ENCODE results near the gene MED26.

The MED26 gene

DNA sequence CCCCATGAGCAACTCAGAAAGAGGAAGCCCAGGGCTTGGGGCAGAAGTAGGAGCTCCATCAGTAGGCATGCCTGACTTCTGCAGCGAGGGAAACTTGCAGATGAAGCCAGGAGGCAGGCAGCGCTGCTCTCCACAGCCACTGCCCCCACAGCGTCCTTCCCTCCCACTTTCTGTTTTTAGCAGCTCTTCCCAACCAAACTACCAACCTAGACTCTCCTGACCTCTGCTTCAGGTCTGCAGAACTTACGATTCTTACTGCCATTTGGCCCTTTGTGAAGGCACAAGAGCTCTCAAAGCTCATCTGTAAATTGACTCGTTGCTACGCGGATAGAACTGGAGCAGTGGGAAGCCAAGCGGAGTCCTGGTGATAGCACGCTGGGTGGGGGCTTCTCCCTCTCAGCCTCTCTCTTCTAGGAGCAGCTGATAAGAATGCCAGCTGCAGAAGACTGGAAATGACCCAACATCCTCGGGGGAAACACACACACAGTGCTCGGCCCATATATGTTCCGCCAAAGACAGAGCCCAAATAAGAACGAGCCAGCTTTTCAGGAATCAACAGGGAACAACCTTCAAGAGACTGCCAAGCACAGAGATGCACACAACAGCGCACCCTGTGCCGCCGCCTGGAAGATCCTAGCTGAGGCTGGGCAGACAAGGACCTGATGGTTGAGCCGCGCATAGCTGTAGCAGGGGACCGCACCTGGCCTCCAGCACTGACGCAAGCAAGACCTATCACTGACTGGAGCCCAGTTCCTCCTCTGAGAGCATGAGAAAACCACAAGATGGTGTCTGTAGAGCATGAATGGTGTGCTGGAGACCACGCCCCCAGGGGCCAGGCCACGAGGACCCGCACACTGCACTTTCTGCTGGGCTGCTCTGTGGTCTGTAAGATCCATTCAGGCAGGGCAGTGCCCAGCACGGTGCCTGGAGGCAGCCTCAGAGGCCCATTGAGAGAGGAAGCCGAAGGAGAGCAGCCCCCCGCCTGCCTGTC is 39.9 kb downstream of the MED26 start:
- DNase-seq, result peak; percentile 17 to 40

DNA sequence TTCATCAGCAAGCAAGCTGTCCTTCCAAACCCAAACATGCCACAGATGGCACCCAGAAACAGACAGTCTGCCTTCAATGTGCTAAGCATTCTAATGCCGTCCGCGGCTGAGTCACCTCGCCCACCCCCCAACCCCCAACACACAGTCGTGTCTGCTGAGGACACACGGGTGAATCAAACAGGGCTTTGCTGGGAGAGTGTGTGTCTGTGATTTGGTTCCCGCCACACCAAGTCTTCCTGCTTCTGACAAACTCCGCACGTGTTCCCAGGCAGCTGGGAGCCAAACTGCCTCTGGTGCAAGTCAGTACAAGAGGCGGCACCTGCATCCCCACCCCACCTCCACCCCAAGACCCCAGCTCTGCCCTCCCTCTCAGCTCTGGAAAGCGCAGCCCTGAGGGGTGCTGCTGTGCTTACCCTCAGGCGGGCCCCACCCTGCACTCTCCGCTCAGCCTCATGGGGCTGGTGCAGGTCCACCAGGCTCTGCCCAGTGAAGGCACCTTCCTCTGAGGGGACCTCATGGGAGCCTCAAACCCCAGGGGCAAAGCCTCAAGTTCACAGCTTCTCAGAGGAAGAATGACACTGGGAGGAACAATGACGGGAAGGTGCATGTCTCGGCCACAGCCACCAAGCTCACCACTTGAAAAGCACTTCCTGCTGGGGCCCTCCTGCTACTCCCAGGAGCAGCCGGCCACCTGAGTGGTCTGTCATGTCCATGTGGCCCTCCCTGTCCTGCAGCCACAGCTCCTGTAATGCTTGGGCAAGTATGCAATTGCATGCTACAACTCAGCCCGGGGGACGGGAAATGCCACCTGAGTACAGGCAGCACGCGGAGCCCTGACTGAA is 40.8 kb downstream of the MED26 start:
- peak; percentile 80 to 91 for DNase-seq

DNA sequence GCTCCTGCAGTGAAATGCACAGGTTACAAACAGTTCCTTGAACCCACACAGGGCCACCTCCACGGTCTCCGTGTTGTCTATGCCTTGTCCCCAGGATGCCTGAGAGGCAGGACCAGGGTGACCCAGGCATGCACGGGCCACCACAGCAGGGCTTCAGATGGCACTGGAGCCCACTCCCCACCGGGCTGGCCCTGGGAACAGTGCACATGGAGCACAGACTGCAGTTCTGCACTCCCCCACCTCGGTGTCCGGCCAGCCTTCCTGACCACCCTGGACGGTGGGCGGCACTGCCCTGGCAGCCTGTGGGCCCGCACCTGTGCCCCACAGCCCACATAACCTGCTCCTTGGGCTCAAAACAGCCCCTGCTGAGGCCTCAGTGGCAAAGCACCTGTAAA is 41.5 kb downstream of the MED26 start:
- no peak for DNase-seq

DNA sequence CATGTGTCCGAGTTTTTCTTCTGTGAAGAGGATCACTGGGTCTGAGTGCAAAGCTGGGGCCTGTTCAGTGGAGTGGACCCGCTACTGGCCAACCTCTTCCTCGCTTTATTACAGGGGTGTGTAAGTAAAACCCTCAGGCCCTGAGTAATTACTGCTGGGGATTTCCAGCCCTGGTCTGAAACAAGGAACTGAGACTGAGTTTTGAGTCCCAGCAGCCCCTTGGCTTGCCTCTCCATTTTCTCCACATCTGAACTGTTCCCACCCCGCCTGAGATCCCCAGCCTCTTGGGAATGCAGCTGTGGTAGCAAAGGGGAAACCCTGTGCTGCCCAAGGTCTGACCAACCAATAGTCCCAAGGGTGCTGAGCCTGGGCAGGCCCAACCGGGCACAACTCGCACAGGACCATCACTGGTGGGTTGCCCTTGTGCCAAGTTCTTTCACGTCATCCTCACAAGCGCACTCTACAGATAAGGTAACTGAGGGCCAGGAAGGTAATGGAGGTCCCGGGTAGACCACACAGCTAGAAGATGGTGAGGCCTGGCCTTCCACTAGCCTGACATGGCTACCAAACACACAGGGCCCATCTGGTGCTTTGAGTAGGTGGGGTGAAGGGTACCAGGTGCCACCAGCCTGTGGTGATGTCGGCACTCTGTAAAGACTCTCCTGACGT is 42.1 kb downstream of the MED26 start:
- DNase-seq, result peak; percentile 71 to 86

DNA sequence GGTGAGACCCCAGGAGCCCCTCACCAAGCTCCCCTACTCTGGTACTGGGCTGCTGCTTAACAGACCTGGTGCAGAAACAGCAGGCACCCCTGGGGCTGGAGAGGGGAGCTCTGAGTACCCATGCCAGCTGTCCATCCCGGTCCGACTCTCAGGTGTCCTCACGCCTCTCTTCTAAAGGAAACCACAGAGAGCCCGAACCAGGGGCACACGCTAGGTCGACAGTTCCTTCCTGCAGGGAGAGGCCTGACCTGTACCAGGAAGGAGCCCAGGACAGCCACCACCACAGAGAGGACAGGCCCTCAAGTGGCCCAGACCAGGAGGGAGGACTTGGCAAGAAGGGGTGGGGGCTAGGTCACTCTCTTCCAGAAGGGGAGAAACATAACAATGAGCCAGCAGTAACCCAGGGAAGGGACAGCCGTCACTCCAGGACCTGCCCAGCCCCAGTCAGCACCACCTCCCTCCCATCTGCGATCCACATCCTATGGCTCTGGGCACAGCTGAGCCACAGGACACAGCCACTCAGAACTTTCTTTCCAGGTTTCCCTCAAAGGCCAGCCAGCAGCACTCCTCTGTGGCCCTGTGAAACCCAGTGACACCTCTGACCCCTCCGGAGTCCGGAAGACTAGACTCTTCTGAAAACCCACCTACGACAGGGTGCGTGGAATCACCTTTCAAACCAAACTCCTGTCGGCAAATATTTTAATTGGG is 42.8 kb downstream of the MED26 start:
- DNase-seq, result no peak

DNA sequence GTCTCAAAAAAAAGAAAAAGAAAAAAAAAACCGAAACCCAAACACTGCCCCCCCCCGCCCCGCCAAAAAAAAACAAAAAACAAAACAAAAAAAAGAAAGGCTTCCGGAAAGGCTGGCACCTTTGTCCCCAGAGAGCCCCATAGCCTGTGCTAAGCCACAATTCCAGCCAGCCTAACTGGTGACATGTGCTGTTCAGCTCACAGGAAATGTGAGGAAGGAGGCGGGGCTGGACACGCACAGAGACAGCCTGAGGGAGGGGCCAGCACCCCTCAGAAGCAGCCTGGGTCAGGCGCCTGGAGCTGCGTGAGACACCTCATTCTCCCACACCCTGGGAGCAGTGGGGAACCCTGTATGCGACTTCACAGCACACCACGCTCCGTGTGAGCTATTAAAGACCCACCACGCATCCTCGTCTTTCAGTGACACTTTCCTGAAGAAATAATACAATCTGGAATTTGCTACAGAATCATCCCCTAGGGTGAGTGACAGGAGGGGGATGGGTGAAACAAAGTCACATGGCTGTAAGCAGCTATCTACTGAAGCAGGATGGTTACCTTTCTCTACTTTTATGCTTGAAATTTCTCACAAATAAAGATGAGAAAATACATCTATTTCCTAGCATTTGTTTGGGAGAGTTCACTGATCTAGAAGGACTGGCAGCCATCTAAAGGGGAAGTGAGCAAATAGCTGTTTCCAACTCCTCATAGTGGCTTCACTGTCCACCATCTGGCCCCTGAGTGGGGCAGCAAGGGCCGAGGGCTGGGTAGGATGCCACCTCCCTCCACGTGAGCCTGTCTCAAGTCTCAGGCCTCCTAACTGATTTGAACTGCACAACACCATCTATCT is 43.5 kb downstream of the MED26 start:
- DNase-seq, result peak; percentile 80 to 93

DNA sequence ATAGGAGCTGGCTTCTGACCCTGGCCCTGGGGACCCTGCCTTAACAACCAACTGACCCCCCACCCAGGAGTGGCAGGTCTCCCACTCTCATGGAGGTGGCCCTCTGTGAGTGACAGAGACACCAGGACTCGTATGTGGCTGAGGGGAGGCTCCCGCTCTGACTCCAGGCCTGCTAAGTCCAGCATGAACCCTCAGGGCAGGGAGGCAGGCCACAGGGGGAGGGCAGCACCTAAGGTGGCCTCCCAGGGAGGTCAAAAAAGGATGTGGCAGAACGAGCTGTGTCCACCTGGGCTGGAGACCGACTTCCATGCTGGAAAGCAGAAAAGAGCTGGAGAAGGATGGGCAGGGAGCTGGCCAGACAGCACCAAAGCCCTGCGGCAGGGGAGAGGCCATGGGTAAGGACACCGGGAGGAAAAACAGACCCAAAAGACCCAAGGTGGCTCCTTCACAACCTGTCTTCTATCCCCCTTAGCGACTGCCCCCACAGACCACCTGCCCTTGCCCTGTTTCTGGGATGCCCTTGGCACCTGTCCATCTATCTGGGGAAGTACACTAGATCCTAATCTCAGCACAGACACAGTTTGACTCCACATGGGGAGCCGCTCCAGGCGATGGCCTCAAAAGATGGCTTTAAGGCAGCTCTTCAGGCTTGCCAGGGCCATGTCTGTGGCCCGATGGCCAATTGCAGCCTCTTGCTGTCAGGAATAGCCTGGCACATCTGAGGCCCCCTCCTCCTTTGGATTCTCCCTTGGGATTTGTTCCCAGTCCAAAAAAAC is 45.3 kb downstream of the MED26 start:
- DNase-seq, result no peak

DNA sequence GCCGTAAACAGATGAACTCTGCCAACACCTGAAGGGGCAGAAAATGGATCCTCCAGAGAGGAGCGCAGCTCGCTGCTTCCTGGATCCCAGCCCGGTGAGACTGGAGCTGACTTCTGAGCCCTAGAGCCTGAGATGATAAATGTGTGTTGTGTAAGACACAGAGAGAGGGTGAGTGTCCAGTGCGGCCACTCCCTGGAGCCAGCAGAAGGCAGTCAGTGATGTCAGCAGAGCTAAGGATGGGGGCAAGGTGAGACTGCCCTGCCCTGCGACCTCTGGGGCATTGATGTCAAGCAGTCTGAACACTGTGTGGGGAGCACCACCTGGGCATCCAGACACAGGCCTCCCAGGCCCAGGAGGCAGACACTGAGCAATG is 46.0 kb downstream of the MED26 start:
- no peak for DNase-seq

DNA sequence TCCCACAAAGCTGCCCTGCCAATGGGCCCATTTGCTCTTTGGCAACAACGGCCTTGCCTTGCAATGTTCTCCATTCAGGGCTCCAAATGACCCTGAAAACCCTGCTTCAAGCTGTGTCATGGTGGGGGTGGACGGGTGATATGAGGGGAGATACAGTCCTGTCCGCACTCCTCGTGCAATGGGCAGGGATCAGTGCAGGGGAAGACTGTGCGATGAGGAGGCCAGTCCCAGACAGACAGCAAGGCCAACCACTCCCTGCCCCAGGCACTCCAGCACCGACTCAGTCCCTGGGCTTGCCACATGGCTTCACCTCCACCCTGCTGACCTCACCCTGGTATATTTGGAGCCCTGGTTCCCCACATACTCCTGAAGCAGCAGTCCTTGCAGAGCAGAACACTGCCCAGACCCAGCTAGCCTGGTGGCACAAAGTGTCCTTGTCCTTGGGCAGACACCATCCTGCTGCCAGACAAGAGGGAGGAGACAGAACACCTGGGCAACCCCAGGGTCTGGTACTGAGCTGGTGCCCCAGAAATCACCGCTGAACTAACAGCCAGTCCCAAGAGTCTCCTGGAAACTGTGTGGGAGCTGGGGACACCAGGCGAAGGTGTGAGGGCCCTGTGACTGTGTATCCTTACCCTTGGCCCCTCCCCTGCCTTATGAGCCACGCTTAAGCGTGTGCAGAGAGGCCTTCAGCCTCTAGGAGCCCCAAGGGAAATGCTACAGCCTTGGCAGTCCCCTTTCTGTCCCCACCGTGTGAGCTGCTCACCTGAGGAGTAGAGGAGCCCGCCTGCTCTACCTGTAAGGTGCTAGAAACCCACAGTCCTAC is 46.6 kb downstream of the MED26 start:
- DNase-seq, result no peak

DNA sequence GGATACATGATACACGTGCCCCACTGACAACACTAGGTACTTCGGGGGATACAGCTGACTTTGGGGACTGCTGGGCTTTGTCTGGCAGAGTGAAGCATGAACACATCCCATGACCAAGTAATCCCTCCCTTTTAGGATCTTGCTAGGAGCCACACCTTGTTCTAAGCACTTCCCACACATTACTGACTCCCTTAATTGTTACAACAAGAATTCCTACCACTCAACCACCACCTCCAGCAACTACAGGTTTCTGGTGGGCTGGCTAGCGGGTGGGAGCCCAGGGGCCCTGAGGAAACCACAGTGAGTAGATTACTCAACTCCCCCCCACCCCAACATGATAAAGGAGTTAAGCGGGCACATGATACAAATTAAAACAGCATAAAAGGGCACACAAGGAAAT is 48.6 kb downstream of the MED26 start:
- no peak for DNase-seq

DNA sequence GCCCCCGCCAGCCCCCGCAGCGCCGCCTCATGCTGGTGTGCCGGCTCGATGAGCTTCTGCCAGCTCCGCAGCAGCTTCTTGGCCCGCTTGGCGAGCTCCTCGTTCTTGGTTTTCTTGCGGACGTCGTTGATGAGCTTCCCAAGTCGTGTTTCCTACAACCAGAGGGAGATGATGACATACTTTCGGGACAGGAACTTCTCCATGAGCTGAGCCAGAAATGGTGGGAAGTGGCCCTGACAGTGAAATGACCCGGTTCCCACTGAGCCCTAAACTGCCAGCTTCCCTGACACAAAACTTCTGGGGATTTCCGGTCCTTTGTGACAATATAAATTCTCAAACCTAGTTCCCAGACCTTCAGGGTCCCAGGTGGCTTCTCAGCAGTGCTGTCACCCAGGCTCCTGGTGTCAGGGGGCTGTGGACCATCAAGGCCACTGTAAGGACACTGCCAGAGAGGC is 50.4 kb downstream of the MED26 start:
- DNase-seq, result no peak

DNA sequence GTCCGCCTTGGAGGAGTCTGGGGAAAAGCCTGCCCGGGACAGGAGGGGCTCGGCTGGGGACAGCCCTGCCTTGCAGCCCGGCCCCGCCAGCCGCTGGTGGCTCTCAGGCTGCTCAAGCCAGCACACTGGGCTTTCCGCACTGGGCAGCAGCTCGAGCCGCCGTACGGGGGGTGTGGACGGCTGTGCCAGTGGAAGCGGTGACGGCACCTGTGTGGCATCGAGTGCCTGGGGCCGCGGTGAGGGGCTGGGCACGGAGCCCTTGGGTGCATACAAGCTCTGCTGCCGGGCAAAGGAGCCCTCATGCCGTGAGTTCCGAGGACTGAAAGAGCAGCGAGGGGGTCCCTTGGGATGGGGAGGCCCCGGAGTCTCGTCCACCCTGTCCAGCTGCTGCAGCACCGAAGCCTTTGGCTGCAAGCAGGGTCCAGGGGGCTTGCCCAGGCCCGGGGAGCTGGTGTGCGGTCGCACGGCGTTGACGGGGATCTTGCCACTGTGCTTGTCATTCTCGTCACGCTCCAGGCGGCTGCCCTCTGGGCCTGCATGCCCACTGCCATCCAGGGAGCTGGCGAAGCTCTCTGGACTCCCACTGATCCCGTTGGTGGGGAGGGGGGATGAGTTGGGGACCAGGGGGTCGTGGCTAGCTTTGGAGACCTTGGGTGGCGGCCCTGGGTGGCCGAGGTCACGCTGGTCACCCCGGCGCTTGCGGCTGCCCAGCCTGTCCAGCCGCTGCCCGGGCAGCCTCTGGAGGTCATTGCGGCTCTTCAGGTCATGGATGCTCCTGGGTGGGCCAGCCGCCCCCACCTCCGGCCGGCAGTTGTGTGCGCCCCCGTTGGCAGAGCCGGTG is 51.1 kb downstream of the MED26 start:
- DNase-seq, result no peak

DNA sequence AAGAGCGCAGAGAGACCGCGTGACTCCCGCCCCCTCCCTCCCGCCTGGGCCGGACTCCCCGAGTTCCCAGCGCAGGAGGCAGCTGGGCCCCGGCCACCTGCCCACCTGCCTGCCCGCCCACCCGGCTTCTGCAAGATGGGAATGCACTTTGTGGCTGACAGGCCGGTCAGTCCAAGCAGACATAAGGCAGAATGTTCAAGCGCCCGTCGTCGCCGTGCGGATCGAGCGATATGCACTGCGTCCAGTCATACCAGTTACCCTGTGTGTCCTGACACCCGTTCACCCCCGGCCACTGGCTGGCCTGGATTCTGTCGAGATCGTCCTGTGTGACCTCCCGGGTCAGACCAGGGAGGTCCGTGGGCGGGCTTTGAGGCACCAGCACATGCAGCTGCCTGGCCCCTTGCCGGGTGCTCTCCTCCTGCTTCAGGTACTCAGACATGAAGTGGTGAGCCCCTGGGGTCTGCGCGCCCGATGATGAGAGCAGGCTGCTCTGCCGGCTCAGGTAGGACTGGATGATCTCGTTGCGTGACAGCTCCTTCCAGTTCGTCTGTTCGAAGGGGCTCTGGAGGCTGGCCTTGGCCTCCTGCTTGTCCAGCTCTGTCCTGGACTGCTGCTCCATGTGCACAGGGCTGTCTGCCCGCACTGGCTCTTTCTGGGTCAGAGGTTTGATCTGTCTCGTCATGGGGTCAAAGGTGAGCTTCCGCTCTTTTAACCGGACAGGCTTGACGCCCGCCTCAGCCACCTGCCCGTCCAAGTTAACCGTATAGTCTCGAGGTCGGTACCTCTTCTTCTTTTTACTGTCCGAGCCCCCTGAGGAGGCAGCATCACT is 51.9 kb downstream of the MED26 start:
- DNase-seq, result no peak

DNA sequence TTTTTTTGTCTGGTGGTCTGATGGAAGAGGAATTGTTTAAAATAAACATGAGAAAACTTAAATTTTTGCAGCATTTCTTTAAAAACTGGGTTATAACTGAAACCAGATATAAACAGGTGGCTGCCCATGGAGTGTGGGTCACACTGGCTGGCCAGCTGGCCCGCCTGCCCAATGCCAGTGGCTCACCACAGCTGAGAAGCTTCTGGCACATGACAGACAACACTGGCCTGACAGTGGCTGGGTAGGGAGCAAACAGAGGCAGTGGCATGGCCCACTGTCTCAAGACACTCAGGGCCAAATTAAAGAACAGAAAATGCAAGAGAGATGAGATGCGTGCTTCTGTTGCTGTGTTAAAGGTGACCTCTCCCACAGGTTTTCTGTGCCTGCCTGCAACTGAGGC is 52.7 kb downstream of the MED26 start:
- DNase-seq, result no peak

DNA sequence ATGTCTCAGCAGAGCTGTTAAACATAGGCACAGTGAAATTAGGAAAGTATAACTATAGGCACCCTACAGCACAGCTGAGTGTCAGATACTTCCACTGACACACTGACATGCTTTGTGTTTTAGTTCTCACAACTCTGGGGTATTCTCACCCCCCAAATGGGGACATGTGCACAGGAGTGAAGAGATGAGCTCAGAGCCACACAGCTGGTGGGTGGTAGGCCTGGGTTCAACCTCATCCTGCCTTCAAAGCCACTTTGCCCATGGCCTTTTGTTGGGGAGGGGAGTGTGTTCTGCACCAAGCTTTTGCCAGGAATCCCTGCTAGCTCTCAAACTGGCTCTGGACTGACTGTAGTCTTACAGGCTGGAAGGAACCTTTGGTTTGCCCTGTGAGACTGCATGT is 54.1 kb downstream of the MED26 start:
- DNase-seq, result no peak

DNA sequence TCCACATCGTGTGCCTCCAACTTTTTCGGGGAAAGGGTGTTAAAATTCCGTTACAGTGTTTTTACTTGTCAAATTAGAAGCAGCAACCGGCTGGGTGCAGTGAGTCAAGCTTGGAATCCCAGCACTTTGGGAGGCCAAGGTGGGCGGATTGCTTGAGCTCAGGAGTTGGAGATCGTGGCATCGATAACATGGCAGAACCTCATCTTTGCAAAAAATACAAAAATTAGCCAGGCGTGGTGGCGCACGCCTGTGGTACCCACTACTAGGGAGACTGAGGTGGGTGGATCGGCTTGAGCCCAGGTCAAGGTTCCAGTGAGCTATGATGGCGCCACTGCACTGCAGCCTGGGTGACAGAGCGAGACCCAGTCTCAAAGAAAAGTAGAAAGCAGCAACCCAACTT is 54.7 kb downstream of the MED26 start:
- no peak for DNase-seq

DNA sequence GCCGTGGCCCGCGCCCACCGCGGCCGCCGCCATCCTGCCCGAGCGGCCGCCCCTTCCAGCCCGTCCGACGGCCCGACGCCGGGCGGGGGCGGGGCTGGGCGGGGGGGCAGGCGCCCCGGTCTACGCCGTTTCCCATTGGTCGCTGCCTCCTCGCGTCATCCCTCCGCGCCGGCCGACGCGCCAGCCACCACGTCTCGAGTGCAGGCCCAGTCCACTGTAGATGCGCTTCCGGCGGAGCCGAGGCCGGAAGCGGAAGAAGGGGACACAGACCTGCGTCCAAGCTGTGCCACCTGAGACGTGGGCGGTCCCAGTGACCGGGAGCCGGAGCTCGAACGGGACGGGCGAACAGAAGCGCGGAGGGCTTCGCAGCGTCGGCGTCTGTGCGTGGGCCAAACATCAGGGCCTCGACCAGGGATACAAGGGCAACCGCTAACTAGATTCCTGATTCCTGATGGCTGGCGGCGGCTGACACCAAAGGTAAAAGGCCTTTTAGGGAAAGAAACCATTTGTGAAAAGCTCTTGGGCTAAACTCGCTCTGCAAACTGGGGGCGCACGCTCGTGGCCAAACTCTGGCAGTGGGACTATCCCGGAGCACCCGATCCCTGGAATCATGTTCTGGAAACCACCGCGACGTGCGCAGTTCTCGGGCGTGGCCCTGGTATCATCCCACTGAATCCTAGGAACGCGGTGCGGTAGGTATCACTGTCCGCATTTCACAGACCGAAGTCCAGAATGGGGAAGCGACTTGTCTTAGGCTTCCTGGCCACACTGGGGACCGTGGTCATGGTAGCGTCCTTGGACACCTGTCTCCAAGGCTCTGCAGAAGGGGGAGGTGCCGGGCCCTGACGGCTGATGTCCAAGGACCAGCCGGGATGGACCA is 55.4 kb downstream of the MED26 start, which contains the start of gene SLC35E1:
SLC35E1 (minus strand) TSS at position 84 of the 880 bp plus-strand sequence; CDS start at position 33, 51 bp downstream.
- DNase-seq, result peak; percentile 96 to 97

Data from inflammatory macrophage (primary cell).